AG09319 (cell line): ENCODE results near the gene ACACA.

ENCODE experiments used
- DNase-seq: peaks from one replicate; pipeline ENCODE4 v3.0.0-alpha.2; 2010; ENCODE audit warnings: low read depth; ENCODE audit errors: extremely low read depth
- TF ChIP-seq, protein P1 (sequence below): IDR thresholded peaks from 2 replicates; pipeline ENCODE4 v1.5.1; 2011; ENCODE audit warnings: low read depth, mild to moderate bottlenecking, inconsistent platforms, low read length, moderate library complexity

The ACACA gene

DNA sequence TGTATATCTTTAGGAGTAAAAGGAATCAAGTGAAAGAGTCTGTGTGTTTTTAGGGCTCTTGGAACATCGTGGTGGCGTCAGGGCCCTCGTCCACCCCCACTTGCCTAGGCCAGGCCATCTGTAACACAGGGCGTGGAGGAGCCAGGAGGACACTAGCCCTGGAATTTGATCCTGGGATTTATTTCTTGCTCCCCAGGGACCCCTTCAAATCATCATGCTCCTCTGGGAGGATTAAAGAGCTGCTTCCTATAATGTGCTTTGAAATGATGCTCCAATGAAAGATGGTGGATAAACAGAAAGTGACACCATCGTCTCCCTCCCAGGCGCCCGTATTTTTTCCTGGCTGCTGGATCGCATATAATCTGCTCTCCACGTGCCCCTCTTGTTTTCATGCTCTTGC is 344.6 kb downstream of the ACACA start:
- TF ChIP-seq, protein P1, sequence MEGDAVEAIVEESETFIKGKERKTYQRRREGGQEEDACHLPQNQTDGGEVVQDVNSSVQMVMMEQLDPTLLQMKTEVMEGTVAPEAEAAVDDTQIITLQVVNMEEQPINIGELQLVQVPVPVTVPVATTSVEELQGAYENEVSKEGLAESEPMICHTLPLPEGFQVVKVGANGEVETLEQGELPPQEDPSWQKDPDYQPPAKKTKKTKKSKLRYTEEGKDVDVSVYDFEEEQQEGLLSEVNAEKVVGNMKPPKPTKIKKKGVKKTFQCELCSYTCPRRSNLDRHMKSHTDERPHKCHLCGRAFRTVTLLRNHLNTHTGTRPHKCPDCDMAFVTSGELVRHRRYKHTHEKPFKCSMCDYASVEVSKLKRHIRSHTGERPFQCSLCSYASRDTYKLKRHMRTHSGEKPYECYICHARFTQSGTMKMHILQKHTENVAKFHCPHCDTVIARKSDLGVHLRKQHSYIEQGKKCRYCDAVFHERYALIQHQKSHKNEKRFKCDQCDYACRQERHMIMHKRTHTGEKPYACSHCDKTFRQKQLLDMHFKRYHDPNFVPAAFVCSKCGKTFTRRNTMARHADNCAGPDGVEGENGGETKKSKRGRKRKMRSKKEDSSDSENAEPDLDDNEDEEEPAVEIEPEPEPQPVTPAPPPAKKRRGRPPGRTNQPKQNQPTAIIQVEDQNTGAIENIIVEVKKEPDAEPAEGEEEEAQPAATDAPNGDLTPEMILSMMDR = no peak
- no peak for DNase-seq

- no peak for DNase-seq
- TF ChIP-seq, protein P1 = no peak
Observed at GRCh38 chr17:37060928-37061327, 345.7 kb downstream of the ACACA start.

- no peak for DNase-seq
- TF ChIP-seq, protein P1 = no peak
Observed at GRCh38 chr17:37060094-37060493, 346.5 kb downstream of the ACACA start.

GRCh38 chr17:37059493-37059892 is 347.1 kb downstream of the ACACA start:
- TF ChIP-seq, protein P1 = no peak
- DNase-seq = no peak

GRCh38 chr17:37056622-37057021 is 350.0 kb downstream of the ACACA start:
- TF ChIP-seq, protein P1 = no peak

DNA sequence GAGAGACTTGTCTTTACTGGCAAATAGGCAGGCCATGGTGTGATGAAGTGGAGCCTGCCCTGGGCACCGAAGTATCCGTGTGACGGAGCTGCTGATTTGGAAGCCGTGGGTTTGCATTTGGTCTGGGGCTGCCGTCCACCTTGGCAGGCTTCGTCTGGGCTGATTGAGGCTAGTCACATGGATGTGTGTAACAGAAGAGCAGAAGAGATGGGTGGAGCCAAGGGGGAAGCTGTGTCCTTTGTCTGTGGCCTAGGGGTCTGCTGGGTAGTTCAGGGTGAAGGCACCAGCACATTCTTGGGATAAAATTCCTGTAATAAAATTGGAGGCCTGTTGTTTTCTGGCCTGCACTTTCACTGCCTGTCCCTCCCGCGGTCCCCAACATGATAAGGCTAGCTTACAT is 351.7 kb downstream of the ACACA start:
- TF ChIP-seq, protein P1 = no peak
- no peak for DNase-seq

More at GRCh38 chr17:37056622-37057021, 350.0 kb downstream of the ACACA start:
- DNase-seq = no peak

DNA sequence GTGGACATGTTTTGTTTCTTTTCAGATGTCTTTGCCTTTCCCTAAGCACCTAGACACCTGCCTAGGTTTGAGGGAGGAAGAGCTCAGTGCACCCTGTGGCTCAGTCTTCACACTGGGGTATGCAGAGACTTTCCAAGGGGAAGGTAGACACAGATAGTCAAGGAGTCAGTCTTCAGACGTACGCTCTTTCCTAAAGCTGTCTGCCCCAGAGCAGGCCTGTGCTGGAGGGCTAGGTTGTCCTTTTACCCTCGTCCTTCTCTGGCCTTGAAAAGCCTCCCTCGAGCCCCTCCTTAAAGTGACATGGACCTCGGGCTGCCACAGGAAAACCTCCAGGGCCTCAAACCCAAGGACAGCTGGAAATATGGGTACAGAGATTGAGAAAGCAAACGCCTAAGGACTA is 354.2 kb downstream of the ACACA start:
- TF ChIP-seq, protein P1 = no peak
- no peak for DNase-seq
